HG03066 (cell line): Measurements from ENCODE around the gene TEX26.

Experiments used
- ATAC-seq: cut with Tn5 transposase; IDR thresholded peaks from one replicate; pipeline ENCODE4 v1.9.1; 2021; ENCODE audit warnings: low read depth; ENCODE audit not compliant: unreplicated experiment

TEX26 gene

DNA sequence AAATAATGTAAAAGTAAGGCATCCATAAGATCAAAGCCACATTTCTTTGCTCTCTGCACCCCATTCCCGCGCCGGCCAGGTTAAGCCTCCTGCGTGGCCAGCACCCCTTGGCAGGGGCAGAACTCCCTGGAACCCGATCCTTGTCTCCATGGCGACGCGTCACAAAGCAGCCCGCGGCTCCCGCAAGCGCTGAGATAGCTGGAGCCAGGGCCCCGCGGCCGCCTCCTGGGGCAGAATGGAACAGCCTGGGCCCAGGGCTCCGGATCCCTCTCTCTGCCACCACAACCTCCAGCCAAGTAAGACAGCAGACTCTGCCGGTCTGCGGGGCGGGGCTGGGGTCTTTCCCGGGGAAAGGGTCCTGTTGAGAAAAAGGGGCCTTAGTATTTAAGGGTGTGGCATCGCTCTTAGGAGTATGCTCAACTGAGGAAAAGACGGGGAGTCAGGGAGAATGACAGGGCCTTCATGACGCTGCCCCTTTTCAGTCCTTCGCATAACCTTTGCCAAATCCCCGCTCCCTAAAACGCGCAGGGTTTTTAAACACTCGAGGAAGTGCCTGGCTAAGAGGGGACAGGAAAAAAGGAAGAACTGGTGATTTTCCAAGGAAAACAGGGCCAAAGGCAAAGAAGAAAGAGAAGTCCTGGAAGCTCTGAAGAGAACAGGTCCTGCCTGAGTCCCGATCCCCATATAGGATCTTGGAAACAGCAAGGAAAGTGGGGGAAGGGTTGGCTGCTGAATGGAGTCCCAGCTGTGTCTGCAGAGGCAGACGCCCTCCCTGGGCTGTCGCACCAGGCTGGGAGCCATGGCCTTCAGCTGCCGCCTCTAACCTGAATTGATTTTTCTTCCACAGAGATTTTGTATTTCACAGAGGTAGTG, at the start of gene TEX26:
TEX26 (plus strand) TSS at position 176 of the 873 bp plus-strand sequence; CDS start at position 236, 60 bp downstream.
- no peak for ATAC-seq

GRCh38 chr13:30882996-30883766, 49.3 kb upstream of the TEX26 start:
- ATAC-seq, result no peak

DNA sequence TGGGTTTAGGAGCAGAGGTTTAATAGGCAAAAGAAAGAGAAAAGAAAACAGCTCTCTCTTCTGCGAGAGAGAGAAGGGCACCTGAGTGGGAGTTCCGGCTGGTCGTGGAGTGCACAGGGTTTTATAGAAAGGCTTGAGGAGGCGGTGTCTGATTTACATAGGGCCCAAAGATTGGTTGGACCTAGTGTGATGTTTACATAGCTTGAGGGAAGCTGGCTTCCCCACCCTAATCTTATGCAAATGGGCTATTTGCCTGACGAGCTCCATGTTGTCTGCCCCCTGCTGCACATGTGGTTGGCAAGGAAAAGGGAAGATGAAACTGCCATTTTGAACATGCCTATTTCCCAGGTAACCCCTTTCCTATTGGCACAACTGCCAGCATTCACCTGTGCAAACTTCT, 47.9 kb upstream of the TEX26 start:
- no peak for ATAC-seq

DNA sequence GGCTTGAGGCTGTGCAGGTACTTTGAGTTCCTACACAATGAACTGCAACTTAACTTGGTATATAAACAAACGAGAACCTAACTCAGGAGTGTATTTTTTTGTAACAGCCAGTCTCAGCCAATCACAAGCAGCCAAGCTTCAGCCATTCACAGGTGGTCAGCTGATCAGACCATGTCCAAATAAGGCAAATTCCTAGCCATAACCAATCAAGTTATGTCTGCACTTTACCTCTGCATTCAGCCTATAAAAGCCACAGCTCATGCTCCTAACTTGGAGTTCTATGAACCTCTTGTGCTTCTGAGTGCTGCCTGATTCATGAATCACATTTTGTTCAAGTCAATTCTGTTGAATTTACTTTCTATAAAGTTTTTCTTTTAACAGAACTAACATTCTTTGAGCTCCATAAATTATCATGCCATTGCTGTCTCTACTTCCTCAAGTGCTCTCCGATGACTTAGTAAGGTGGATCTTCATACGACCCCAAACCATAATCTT, 43.2 kb upstream of the TEX26 start:
- no peak for ATAC-seq

- ATAC-seq, result no peak
Observed at GRCh38 chr13:30892966-30893365, 39.5 kb upstream of the TEX26 start.

DNA sequence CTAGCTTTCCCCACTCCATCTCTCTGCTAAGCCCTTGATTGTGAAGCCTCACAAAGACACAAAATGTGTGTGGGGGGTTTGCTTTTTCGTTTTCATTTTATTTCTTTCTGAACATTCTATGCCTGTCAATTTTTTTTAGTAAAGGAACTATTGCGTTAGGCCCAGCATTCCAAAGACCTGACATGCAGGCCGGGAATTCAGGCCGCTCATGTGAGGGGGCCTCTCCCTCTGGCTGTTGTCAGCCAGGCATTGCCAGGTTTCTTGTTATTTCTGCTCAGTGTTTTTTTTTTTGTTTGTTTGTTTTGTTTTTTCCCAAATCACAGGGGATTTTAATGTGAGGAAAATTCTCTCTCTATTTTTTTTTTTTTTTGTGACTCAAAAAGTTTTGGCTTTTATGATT, 36.7 kb upstream of the TEX26 start:
- ATAC-seq, result no peak

GRCh38 chr13:30898070-30898469, 34.4 kb upstream of the TEX26 start:
- ATAC-seq, result no peak

DNA sequence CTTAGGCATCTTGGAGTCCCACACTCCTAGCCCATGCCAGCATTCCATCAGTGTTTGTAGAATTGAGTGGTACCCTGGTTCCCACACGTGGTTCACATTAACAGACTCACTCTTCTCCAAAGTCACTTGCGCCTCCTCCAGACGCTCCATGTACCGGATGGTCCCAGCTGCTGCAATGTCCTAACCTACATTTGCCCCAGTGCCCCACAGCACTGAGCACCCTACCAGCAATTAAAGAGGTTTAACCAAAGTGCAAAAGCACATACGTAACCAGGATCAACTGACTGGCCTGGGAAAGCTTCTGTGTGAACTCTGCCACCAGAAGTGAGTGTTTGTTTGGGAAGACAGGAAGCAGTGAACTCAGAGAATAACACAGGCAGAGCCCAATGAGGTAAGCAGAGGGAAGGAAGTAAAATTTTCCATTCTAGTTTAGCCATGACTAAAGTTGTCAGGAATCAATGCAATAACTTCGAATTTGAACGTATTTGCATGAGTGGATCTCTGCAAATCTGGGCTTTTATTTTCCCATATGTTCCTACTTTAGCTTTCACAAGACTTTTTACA, 33.7 kb upstream of the TEX26 start:
- ATAC-seq, result no peak

- no peak for ATAC-seq
Observed at GRCh38 chr13:30900436-30900835, 32.0 kb upstream of the TEX26 start.

- no peak for ATAC-seq
Observed at GRCh38 chr13:30900952-30901749, 31.3 kb upstream of the TEX26 start.

DNA sequence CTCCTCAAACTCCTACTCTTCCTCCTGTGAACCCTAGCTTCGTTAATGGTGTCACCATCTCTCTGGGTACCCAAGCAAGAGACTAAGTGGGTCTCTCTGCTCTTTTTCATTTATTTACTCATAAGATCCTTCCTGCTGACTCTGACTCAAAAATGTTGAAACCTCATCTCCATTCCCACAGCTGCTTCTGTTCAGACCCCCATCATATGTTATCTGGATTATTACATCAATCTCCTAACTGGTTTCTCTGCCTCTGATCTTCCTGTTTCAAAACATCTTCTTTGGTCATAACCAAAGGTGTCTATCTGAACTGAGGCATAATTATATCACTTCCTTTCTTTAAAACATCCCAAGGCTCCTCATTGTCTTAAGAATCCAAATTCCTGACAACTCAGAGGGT, 28.4 kb upstream of the TEX26 start:
- ATAC-seq, result no peak

- ATAC-seq, result no peak
Observed at GRCh38 chr13:30905932-30906383, 26.5 kb upstream of the TEX26 start, which contains the start of gene MEDAG. Gene MEDAG (plus strand): TSS chr13:30906271. CDS start chr13:30906516, 245 bp downstream.

GRCh38 chr13:30906411-30907051, 25.9 kb upstream of the TEX26 start:
- ATAC-seq, result no peak

DNA sequence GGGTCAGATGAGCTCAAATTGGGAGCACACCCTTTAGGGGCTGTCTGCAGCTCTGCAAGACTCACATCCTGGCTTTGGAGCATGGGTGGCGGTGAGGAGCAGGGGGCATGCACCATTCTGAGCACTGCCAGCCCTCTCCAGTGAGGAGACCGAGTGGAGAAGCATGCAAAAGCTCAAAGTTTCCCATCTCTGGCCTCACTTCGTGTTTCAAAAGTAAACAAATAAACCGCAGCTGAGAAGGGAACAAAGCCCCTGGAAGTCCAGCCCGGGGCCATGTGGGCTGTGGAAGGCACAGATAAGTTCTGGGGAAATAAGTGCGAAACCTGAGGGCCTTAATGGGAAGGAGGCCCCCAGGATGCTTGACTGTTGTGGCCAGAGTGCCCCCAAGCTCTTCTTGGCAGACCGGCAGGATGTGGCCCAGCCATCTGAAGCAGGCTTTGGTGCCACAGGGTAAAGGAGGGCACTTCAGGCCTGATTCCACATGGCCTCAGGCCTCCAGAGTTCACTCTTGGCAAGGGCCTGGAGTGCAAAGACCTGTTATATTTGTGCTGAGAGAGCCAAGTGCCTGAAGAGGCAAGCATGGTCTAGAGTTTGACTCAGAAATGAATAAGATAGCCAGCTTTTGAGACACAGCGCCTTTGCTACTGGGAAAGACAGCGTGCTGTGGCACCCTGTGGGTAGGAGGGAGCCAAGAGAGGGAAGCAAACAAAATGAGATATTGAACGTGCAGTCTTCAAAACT, 25.2 kb upstream of the TEX26 start:
- no peak for ATAC-seq

GRCh38 chr13:30908416-30908980, 24.0 kb upstream of the TEX26 start:
- no peak for ATAC-seq

- ATAC-seq, result no peak
Observed at GRCh38 chr13:30910676-30911075, 21.8 kb upstream of the TEX26 start.

DNA sequence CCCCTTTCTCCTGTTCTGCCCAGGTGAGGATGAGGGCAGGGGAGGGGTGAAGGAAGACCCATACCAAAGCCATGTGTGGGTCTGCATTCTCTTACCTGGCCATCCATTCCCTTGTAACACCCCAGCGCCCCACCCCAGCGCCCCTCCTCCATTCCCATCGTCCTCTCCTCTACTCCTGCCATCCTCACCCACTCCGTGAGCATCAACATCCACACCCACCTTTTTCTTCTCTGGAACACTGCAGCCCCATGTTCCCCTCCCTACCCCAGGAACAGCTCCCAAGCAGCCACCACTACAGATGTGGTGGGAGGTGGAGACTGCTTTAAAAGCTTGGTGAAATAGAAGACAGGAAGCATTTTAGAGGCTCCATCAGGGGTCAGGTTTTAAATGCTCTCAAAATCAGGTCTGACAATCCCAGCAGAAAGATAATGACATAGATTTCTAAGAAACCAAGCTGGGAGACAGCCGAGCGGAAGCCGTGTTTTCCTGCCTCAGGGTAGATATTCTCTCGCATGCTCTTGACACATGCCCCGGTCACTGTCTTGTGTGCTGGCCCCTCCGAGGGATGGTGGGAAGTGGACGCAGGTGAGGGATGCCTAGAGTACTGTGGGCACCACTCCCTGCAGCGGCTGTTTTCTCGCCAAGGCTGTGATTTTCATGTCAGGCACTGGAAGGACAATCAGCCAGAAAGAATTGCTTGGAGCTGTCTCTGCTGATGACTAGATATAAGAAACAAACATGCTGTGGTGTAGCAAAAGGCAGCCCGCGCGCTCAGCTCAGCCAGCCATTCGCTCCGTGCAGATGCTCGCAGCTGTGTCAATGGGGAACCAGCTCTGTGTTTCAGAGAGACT, 16.5 kb upstream of the TEX26 start:
- no peak for ATAC-seq

GRCh38 chr13:30916991-30917390, 15.5 kb upstream of the TEX26 start:
- no peak for ATAC-seq
